ENCODE measurements around the gene DMD.

The DMD gene

DNA sequence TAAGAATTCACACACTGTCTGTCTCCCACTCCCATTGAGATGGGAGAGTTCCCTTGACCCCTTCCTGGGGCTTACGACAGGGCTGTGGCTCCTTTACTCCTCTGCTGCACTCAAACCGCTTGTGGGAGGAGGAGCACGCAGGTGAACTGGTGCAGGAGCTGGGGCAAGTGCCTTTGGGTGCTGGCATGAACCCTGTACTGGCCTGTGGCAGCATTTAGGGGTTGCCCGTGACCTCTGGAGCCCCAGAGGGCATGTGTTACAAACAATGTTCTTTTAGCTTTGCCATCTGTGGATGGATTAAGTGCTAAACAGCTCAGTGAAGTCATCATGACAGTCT lies 2117.7 kb downstream of the DMD start:
- Histone ChIP-seq H4K8ac (ENCODE audit: low read depth, low read length) (no peak overlapping the region), H3K4me3 (ENCODE audit: low read depth, low read length) (no peak overlapping the region), H3K79me1 (ENCODE audit: low read length) (no peaks in the 10 kb centered on the region), H3K23ac (ENCODE audit: low read length) (no peak overlapping the region), H2AFZ (ENCODE audit: insufficient read depth, low read length, poor library complexity) (no peak overlapping the region), H2AK5ac (ENCODE audit: low read length) (no peak overlapping the region), H3K4me1 (ENCODE audit: control insufficient read depth in 1 of 2, insufficient read depth in 2 of 2, low read length in 2 of 2) (no peaks in the 10 kb centered on the region), H2BK120ac (ENCODE audit: insufficient read depth, low read length, poor library complexity) (no peak overlapping the region), H3K18ac (ENCODE audit: low read length) (no peak overlapping the region), H3K27me3 (ENCODE audit: insufficient read depth, low read length) (no peaks in the 10 kb centered on the region), H3K14ac (ENCODE audit: low read length) (no peak overlapping the region), H3K79me2 (ENCODE audit: control insufficient read depth, insufficient read depth, low read length, poor library complexity) (no peaks in the 10 kb centered on the region), H4K12ac (ENCODE audit: low read depth, low read length) (no peak overlapping the region), H2BK5ac (ENCODE audit: low read depth, low read length, poor library complexity) (no peak overlapping the region), H3K9me3 (ENCODE audit: insufficient read depth, low read depth, low read length) (no peaks in the 10 kb centered on the region), H3K9ac (ENCODE audit: low read length) (no peak overlapping the region), H2BK12ac (ENCODE audit: low read length) (no peak overlapping the region), H4K91ac (ENCODE audit: low read depth, low read length) (no peak overlapping the region), H3K4ac (ENCODE audit: low read depth, low read length) (no peak overlapping the region), H3K27ac (ENCODE audit: low read depth, low read length) (no peak overlapping the region), H3K4me2 (ENCODE audit: low read length) (no peak overlapping the region), H3K36me3 (ENCODE audit: control insufficient read depth in 1 of 2, insufficient read depth in 2 of 2, low read length in 2 of 2) (no peaks in the 10 kb centered on the region)
- WGBS (ENCODE audit: extremely low coverage, insufficient coverage, insufficient read length), result no CpG with 5 or more reads among the region's 4 CpGs
- no peak for DNase-seq

DNA sequence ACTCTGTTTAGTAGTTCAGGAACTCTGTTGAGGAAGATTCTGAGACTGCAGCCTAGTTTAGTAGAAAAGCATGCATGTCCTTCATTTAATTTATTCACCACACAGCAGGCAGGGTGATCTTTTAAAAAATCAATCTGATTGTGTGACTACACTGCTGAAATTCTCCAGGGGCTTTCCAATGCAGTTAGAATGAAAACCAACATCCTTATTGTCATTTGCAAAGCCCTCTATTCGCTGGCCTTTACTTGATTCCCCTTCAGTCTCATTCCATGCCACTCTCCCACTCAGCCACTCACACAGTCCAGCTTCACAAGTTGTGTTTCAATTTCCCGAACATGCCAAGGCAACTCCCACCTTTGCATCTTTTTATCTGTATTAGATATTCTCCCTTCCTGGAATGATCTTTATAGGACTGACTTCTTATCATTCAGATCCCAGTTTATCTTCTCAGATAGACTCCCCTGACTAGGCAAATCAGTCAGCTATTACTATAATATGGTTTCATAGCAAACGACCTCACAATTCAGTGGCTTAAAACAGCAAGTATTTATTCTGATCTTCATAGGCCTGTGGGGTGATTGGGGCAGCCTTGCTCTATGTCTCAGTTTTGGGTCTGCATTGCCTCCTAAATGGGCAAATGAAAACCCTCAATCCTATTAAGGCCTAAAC lies 2118.2 kb downstream of the DMD start:
- no peak overlapping the region for H4K8ac ChIP-seq (ENCODE audit: low read depth, low read length)
- H3K18ac ChIP-seq (ENCODE audit: low read length), result no peak overlapping the region
- DNase-seq, result no peak
- no peaks in the 10 kb centered on the region for H3K79me1 ChIP-seq (ENCODE audit: low read length)
- no peaks in the 10 kb centered on the region for H3K4me1 ChIP-seq (ENCODE audit: control insufficient read depth in 1 of 2, insufficient read depth in 2 of 2, low read length in 2 of 2)
- H3K23ac ChIP-seq (ENCODE audit: low read length), result no peak overlapping the region
- H3K27ac ChIP-seq (ENCODE audit: low read depth, low read length), result no peak overlapping the region
- no peaks in the 10 kb centered on the region for H3K36me3 ChIP-seq (ENCODE audit: control insufficient read depth in 1 of 2, insufficient read depth in 2 of 2, low read length in 2 of 2)
- no peaks in the 10 kb centered on the region for H3K27me3 ChIP-seq (ENCODE audit: insufficient read depth, low read length)
- no peak overlapping the region for H4K91ac ChIP-seq (ENCODE audit: low read depth, low read length)
- H3K4ac ChIP-seq (ENCODE audit: low read depth, low read length), result no peak overlapping the region
- H3K14ac ChIP-seq (ENCODE audit: low read length), result no peak overlapping the region
- H3K79me2 ChIP-seq (ENCODE audit: control insufficient read depth, insufficient read depth, low read length, poor library complexity), result no peaks in the 10 kb centered on the region
- no peak overlapping the region for H2BK5ac ChIP-seq (ENCODE audit: low read depth, low read length, poor library complexity)
- H2BK120ac ChIP-seq (ENCODE audit: insufficient read depth, low read length, poor library complexity), result no peak overlapping the region
- H2BK12ac ChIP-seq (ENCODE audit: low read length), result no peak overlapping the region
- H2AK5ac ChIP-seq (ENCODE audit: low read length), result no peak overlapping the region
- H3K4me3 ChIP-seq (ENCODE audit: low read depth, low read length), result no peak overlapping the region
- no peak overlapping the region for H4K12ac ChIP-seq (ENCODE audit: low read depth, low read length)
- WGBS (ENCODE audit: extremely low coverage, insufficient coverage, insufficient read length), result no CpG with 5 or more reads among the region's 3 CpGs
- no peak overlapping the region for H3K4me2 ChIP-seq (ENCODE audit: low read length)
- H3K9me3 ChIP-seq (ENCODE audit: insufficient read depth, low read depth, low read length), result no peaks in the 10 kb centered on the region
- H2AFZ ChIP-seq (ENCODE audit: insufficient read depth, low read length, poor library complexity), result no peak overlapping the region
- H3K9ac ChIP-seq (ENCODE audit: low read length), result no peak overlapping the region

DNA sequence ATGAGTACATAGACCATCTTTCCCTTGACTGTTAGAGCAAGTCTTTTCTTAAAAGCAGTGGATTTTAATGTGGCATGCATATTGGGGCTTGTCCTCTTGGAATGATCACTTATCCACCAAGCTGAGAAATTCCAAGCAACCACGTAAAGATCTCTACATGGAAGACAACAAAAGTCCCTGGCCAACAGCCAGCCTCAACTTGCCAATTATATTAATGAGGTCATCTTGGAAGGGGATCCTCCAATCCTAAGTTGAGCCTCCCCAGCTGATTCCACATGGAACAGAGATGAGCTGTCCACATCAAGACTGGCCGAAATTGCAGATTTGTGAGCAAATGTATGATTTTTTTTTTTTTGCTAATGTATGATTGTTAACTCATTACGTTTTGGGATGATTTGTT lies 2118.9 kb downstream of the DMD start:
- Histone ChIP-seq H2BK5ac (ENCODE audit: low read depth, low read length, poor library complexity) (no peak overlapping the region), H3K27ac (ENCODE audit: low read depth, low read length) (no peak overlapping the region), H3K79me1 (ENCODE audit: low read length) (no peaks in the 10 kb centered on the region), H3K14ac (ENCODE audit: low read length) (no peak overlapping the region), H4K91ac (ENCODE audit: low read depth, low read length) (no peak overlapping the region), H2BK120ac (ENCODE audit: insufficient read depth, low read length, poor library complexity) (no peak overlapping the region), H3K23ac (ENCODE audit: low read length) (no peak overlapping the region), H3K18ac (ENCODE audit: low read length) (no peak overlapping the region), H3K4ac (ENCODE audit: low read depth, low read length) (no peak overlapping the region), H3K4me2 (ENCODE audit: low read length) (no peak overlapping the region), H3K9me3 (ENCODE audit: insufficient read depth, low read depth, low read length) (no peaks in the 10 kb centered on the region), H3K79me2 (ENCODE audit: control insufficient read depth, insufficient read depth, low read length, poor library complexity) (no peaks in the 10 kb centered on the region), H2BK12ac (ENCODE audit: low read length) (no peak overlapping the region), H3K36me3 (ENCODE audit: control insufficient read depth in 1 of 2, insufficient read depth in 2 of 2, low read length in 2 of 2) (no peaks in the 10 kb centered on the region), H3K27me3 (ENCODE audit: insufficient read depth, low read length) (no peaks in the 10 kb centered on the region), H4K12ac (ENCODE audit: low read depth, low read length) (no peak overlapping the region), H2AK5ac (ENCODE audit: low read length) (no peak overlapping the region), H4K8ac (ENCODE audit: low read depth, low read length) (no peak overlapping the region), H2AFZ (ENCODE audit: insufficient read depth, low read length, poor library complexity) (no peak overlapping the region), H3K9ac (ENCODE audit: low read length) (no peak overlapping the region), H3K4me3 (ENCODE audit: low read depth, low read length) (no peak overlapping the region), H3K4me1 (ENCODE audit: control insufficient read depth in 1 of 2, insufficient read depth in 2 of 2, low read length in 2 of 2) (no peaks in the 10 kb centered on the region)
- DNase-seq, result no peak
- WGBS (ENCODE audit: extremely low coverage, insufficient coverage, insufficient read length), result no CpG with 5 or more reads among the region's 3 CpGs

DNA sequence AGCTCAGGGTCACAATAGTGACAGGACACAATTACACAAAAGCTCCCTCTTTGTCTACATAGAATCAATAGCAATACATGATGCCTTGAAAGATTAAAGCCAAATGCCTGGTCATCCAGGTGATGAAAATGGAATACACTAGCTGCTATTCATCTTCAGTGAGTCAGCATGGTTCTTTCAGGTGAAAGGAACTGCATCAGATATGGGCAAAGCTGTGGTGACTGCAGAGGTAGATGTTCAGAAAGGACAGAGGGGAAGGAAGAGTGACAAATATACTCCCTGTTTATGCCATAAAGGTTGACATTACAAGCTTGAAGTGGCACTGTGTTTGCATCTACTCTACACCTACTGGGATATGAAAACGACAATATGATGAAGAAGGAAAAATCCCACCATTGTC lies 2119.5 kb downstream of the DMD start:
- H3K4me2 ChIP-seq (ENCODE audit: low read length), result no peak overlapping the region
- no peak overlapping the region for H4K12ac ChIP-seq (ENCODE audit: low read depth, low read length)
- no peak overlapping the region for H2AK5ac ChIP-seq (ENCODE audit: low read length)
- no peak overlapping the region for H3K4ac ChIP-seq (ENCODE audit: low read depth, low read length)
- H3K9ac ChIP-seq (ENCODE audit: low read length), result no peak overlapping the region
- H3K23ac ChIP-seq (ENCODE audit: low read length), result no peak overlapping the region
- H3K9me3 ChIP-seq (ENCODE audit: insufficient read depth, low read depth, low read length), result no peaks in the 10 kb centered on the region
- no peaks in the 10 kb centered on the region for H3K27me3 ChIP-seq (ENCODE audit: insufficient read depth, low read length)
- no peaks in the 10 kb centered on the region for H3K79me1 ChIP-seq (ENCODE audit: low read length)
- H3K79me2 ChIP-seq (ENCODE audit: control insufficient read depth, insufficient read depth, low read length, poor library complexity), result no peaks in the 10 kb centered on the region
- no peak overlapping the region for H3K14ac ChIP-seq (ENCODE audit: low read length)
- no peaks in the 10 kb centered on the region for H3K4me1 ChIP-seq (ENCODE audit: control insufficient read depth in 1 of 2, insufficient read depth in 2 of 2, low read length in 2 of 2)
- no peak overlapping the region for H2BK5ac ChIP-seq (ENCODE audit: low read depth, low read length, poor library complexity)
- no peak overlapping the region for H3K27ac ChIP-seq (ENCODE audit: low read depth, low read length)
- no peak overlapping the region for H2BK120ac ChIP-seq (ENCODE audit: insufficient read depth, low read length, poor library complexity)
- no peak overlapping the region for H2BK12ac ChIP-seq (ENCODE audit: low read length)
- H4K8ac ChIP-seq (ENCODE audit: low read depth, low read length), result no peak overlapping the region
- no peak overlapping the region for H2AFZ ChIP-seq (ENCODE audit: insufficient read depth, low read length, poor library complexity)
- H3K36me3 ChIP-seq (ENCODE audit: control insufficient read depth in 1 of 2, insufficient read depth in 2 of 2, low read length in 2 of 2), result no peaks in the 10 kb centered on the region
- no peak overlapping the region for H4K91ac ChIP-seq (ENCODE audit: low read depth, low read length)
- H3K18ac ChIP-seq (ENCODE audit: low read length), result no peak overlapping the region
- no CpG with 5 or more reads among the region's 1 CpG for WGBS (ENCODE audit: extremely low coverage, insufficient coverage, insufficient read length)
- DNase-seq, result no peak
- H3K4me3 ChIP-seq (ENCODE audit: low read depth, low read length), result no peak overlapping the region

Measured in trophoblast cell (in vitro differentiated cells and primary cell).